ENCODE results near the gene CEP76. TPM values are rescaled to one million over a fixed set of nuclear protein-coding genes. Genes with fewer than 3 reads are reported as not detected.
"Not testable (repeated sequence)": the region's sequence is repeated elsewhere in the genome, so short reads cannot be mapped to it uniquely, and the experiment has no call there.

Gene CEP76
- total and polyA plus RNA-seq, 4 donors, result 2.6 to 7.3 (median 3.4) TPM

GRCh38 chr18:12656938-12657683, 45.4 kb downstream of the CEP76 start:
- WGBS, 2 donors, result 0% methylated on average over 71 to 89 of the region's 89 CpGs
- Histone ChIP-seq H3K4me1 (ENCODE audit: control insufficient read depth in 1 of 2, insufficient read depth in 2 of 2, low read length in 2 of 2) (no peaks in the 10 kb centered on the region), H3K9me3 (ENCODE audit: control insufficient read depth, low read length) (no peaks in the 10 kb centered on the region), H3K27ac (ENCODE audit: low read depth in 1 of 2, low read length in 2 of 2) (peak overlapping the region; percentile 83 to 97), H3K36me3 (ENCODE audit: control insufficient read depth in 1 of 2, insufficient read depth in 2 of 2, low read length in 1 of 2) (no peaks in the 10 kb centered on the region), H3K27me3 (ENCODE audit: control insufficient read depth in 1 of 2, insufficient read depth in 2 of 2, low read length in 1 of 2) (no peaks in the 10 kb centered on the region), H3K4me3 (ENCODE audit: low read length in 2 of 2) (peak overlapping the region; percentile 84 to 97)
- ATAC-seq (ENCODE audit: low FRiP score) (peak; percentile 86), DNase-seq (peak; percentile 69 to 88)
- intact Hi-C loops (cut with DNase I), result loop anchor here in 1 of 2 donors (5.0 to 10.0 kb wide), 2 partner anchors 62 to 120 kb away; no protein-coding TSS in a partner anchor

GRCh38 chr18:12656605-12656937, 46.0 kb downstream of the CEP76 start:
- 2 to 4% methylated on average over 3 of the region's 3 CpGs for WGBS, 2 donors
- Histone ChIP-seq H3K27ac (ENCODE audit: low read depth in 1 of 2, low read length in 2 of 2) (peak overlapping the region in 1 of 2 donors; percentile 97), H3K27me3 (ENCODE audit: control insufficient read depth in 1 of 2, insufficient read depth in 2 of 2, low read length in 1 of 2) (no peaks in the 10 kb centered on the region), H3K4me3 (ENCODE audit: low read length in 2 of 2) (peak overlapping the region; percentile 84 to 97), H3K9me3 (ENCODE audit: control insufficient read depth, low read length) (no peaks in the 10 kb centered on the region), H3K36me3 (ENCODE audit: control insufficient read depth in 1 of 2, insufficient read depth in 2 of 2, low read length in 1 of 2) (no peaks in the 10 kb centered on the region), H3K4me1 (ENCODE audit: control insufficient read depth in 1 of 2, insufficient read depth in 2 of 2, low read length in 2 of 2) (no peaks in the 10 kb centered on the region)
- intact Hi-C loops (cut with DNase I), result loop anchor here in 1 of 2 donors (5.0 to 10.0 kb wide), 2 partner anchors 62 to 119 kb away; no protein-coding TSS in a partner anchor
- ATAC-seq (ENCODE audit: low FRiP score) (no peak), DNase-seq (no peak)

DNA sequence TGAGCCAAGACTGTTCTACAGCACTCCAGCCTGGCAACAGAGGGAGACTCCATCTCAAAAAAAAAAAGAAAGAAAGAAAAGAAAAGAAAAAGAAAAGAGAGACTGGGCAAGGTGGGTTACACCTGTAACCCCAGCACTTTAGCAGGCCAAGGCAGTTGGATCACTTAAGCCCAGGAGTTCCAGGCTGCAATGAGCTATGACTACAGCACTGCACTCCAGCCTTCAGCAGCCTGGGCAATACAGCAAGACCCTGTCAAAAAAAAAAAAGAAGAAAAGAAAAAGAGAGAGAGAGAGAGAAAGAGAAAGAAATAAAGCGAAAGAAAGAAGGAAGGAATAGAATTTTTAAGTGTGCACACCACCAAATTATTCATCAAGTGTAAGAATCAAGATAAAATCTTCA, 47.6 kb downstream of the CEP76 start:
- Histone ChIP-seq H3K27ac (ENCODE audit: low read depth in 1 of 2, low read length in 2 of 2) (no peak overlapping the region), H3K36me3 (ENCODE audit: control insufficient read depth in 1 of 2, insufficient read depth in 2 of 2, low read length in 1 of 2) (no peaks in the 10 kb centered on the region), H3K4me1 (ENCODE audit: control insufficient read depth in 1 of 2, insufficient read depth in 2 of 2, low read length in 2 of 2) (no peaks in the 10 kb centered on the region), H3K4me3 (ENCODE audit: low read length in 2 of 2) (no peak overlapping the region), H3K27me3 (ENCODE audit: control insufficient read depth in 1 of 2, insufficient read depth in 2 of 2, low read length in 1 of 2) (no peaks in the 10 kb centered on the region), H3K9me3 (ENCODE audit: control insufficient read depth, low read length) (no peaks in the 10 kb centered on the region)
- ATAC-seq (ENCODE audit: low FRiP score) (no peak), DNase-seq (no peak)
- 91 to 94% methylated on average over 1 of the region's 1 CpG for WGBS, 2 donors
- intact Hi-C loops (cut with DNase I), result loop anchor here in 1 of 2 donors (5.0 to 10.0 kb wide), 2 partner anchors 60 to 118 kb away; no protein-coding TSS in a partner anchor

DNA sequence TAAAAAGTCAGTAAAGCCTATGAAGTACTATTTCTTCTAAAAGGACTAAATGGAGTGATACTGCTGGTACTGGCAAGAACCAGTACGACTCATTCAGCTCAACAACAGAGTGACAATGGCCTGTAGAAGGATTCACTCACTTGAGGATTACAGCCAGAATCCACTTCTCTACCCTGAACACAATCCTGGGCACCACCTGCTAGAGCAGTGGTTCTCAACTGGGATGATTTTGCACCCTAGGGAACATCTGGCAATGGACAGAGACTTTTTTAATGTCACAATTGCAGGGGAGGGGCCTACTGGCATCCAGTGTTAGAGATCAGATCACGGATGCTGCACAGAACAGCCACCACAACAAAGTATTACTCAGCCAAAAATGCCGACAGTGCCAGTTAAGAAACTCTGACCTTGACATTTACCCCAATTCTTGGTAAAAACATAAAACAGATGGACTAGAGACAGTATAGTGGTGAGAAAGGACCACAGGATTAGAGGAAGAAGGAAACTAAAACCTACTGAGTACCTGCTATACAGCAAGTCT, 49.6 kb downstream of the CEP76 start:
- no peaks in the 10 kb centered on the region for H3K9me3 ChIP-seq (ENCODE audit: control insufficient read depth, low read length)
- H3K4me3 ChIP-seq (ENCODE audit: low read length in 2 of 2), result no peak overlapping the region
- intact Hi-C loops (cut with DNase I), result loop anchor here in 1 of 2 donors (10.0 kb wide), 1 partner anchor 58 kb away; no protein-coding TSS in a partner anchor
- no peaks in the 10 kb centered on the region for H3K36me3 ChIP-seq (ENCODE audit: control insufficient read depth in 1 of 2, insufficient read depth in 2 of 2, low read length in 1 of 2)
- ATAC-seq (ENCODE audit: low FRiP score) (no peak), DNase-seq (no peak)
- no peak overlapping the region for H3K27ac ChIP-seq (ENCODE audit: low read depth in 1 of 2, low read length in 2 of 2)
- 32 to 36% methylated on average over 3 of the region's 3 CpGs for WGBS, 2 donors
- no peaks in the 10 kb centered on the region for H3K4me1 ChIP-seq (ENCODE audit: control insufficient read depth in 1 of 2, insufficient read depth in 2 of 2, low read length in 2 of 2)
- no peaks in the 10 kb centered on the region for H3K27me3 ChIP-seq (ENCODE audit: control insufficient read depth in 1 of 2, insufficient read depth in 2 of 2, low read length in 1 of 2)

- 27 to 29% methylated on average over 4 of the region's 4 CpGs for WGBS, 2 donors
- intact Hi-C loops (cut with DNase I), result loop anchor here in 1 of 2 donors (10.0 kb wide), 1 partner anchor 57 kb away; no protein-coding TSS in a partner anchor
- H3K4me3 ChIP-seq (ENCODE audit: low read length in 2 of 2), result no peak overlapping the region
- H3K4me1 ChIP-seq (ENCODE audit: control insufficient read depth in 1 of 2, insufficient read depth in 2 of 2, low read length in 2 of 2), result no peaks in the 10 kb centered on the region
- H3K27ac ChIP-seq (ENCODE audit: low read depth in 1 of 2, low read length in 2 of 2), result no peak overlapping the region
- H3K27me3 ChIP-seq (ENCODE audit: control insufficient read depth in 1 of 2, insufficient read depth in 2 of 2, low read length in 1 of 2), result no peaks in the 10 kb centered on the region
- DNase-seq, result no peak
- H3K36me3 ChIP-seq (ENCODE audit: control insufficient read depth in 1 of 2, insufficient read depth in 2 of 2, low read length in 1 of 2), result no peaks in the 10 kb centered on the region
- ATAC-seq (ENCODE audit: low FRiP score), result no peak
- no peaks in the 10 kb centered on the region for H3K9me3 ChIP-seq (ENCODE audit: control insufficient read depth, low read length)
These were observed 50.9 kb downstream of the CEP76 start for GRCh38 chr18:12651651-12652050.

DNA sequence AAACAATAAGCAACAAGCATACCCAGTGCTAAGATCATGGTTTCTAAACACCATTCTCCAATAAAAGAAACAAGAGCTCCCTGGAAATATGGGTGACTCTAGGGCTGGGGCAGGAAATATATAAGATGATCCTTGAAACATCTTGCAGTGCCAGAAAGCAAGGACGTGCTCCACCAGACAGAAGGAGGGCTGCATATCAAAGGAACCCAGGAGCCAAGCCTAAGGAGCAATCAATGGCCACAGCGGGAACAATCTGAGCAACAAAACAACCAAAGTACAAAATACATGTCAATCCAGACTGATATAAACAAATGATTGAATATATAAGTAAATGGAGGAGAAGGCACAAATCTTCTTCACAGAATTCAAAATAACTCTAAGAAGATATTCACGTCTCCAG, 54.8 kb downstream of the CEP76 start:
- DNase-seq, result no peak
- H3K36me3 ChIP-seq (ENCODE audit: control insufficient read depth in 1 of 2, insufficient read depth in 2 of 2, low read length in 1 of 2), result no peaks in the 10 kb centered on the region
- H3K4me1 ChIP-seq (ENCODE audit: control insufficient read depth in 1 of 2, insufficient read depth in 2 of 2, low read length in 2 of 2), result no peaks in the 10 kb centered on the region
- intact Hi-C loops (cut with DNase I), result no loop called here
- no peak overlapping the region for H3K27ac ChIP-seq (ENCODE audit: low read depth in 1 of 2, low read length in 2 of 2)
- no peaks in the 10 kb centered on the region for H3K27me3 ChIP-seq (ENCODE audit: control insufficient read depth in 1 of 2, insufficient read depth in 2 of 2, low read length in 1 of 2)
- H3K9me3 ChIP-seq (ENCODE audit: control insufficient read depth, low read length), result no peaks in the 10 kb centered on the region
- WGBS, 2 donors, result 92 to 93% methylated on average over 3 of the region's 3 CpGs
- no peak for ATAC-seq (ENCODE audit: low FRiP score)
- H3K4me3 ChIP-seq (ENCODE audit: low read length in 2 of 2), result no peak overlapping the region

DNA sequence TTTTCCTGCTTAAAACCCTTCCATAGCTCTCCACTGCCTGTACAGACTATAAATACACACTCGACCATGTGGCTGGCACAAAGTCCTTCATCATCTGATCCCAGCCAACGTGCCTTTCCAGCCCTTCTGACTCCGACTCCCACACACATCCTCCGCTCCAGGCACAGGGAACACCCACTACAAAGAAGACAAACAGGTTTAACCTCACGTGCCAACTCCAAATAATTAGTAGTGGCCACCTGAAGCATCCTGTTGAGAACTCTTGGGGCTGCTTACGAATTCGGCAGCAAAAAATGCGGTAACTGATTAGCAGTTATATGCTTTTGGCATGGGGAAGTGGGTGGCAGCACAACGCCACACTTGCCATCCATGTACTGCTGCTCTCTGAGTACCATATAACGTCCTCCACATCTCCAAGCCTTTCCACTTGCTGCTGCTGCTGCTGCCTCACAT, 56.7 kb downstream of the CEP76 start:
- Histone ChIP-seq H3K4me1 (ENCODE audit: control insufficient read depth in 1 of 2, insufficient read depth in 2 of 2, low read length in 2 of 2) (no peaks in the 10 kb centered on the region), H3K27me3 (ENCODE audit: control insufficient read depth in 1 of 2, insufficient read depth in 2 of 2, low read length in 1 of 2) (no peaks in the 10 kb centered on the region), H3K36me3 (ENCODE audit: control insufficient read depth in 1 of 2, insufficient read depth in 2 of 2, low read length in 1 of 2) (no peaks in the 10 kb centered on the region), H3K4me3 (ENCODE audit: low read length in 2 of 2) (no peak overlapping the region), H3K27ac (ENCODE audit: low read depth in 1 of 2, low read length in 2 of 2) (peak overlapping the region; percentile 0 to 11), H3K9me3 (ENCODE audit: control insufficient read depth, low read length) (no peaks in the 10 kb centered on the region)
- DNase-seq (peak in 1 of 2 donors; percentile 63), ATAC-seq (ENCODE audit: low FRiP score) (peak; percentile 86)
- 5 to 6% methylated on average over 10 of the region's 10 CpGs for WGBS, 2 donors
- intact Hi-C loops (cut with DNase I), result no loop called here

DNA sequence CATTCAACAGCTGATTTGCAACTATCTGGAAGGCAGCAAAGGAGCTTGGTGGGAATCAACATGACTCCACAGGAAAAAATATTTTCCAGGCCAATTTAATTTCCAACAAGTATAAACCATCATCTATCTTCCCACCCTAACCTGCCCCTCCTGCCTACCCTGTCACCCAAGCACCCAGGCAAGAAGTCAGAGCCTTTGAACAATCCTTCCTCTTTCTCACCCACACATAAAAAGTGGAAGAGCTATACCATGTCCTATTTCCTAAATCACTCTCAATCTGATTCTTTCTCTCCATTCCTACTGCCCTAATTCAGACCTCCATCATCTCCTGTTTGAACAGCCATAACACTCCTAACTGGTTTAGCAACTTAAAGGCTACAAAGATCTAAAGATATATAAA, 57.3 kb downstream of the CEP76 start:
- ATAC-seq (ENCODE audit: low FRiP score), result no peak
- H3K27ac ChIP-seq (ENCODE audit: low read depth in 1 of 2, low read length in 2 of 2), result peak overlapping the region in 1 of 2 donors; percentile 28

DNA sequence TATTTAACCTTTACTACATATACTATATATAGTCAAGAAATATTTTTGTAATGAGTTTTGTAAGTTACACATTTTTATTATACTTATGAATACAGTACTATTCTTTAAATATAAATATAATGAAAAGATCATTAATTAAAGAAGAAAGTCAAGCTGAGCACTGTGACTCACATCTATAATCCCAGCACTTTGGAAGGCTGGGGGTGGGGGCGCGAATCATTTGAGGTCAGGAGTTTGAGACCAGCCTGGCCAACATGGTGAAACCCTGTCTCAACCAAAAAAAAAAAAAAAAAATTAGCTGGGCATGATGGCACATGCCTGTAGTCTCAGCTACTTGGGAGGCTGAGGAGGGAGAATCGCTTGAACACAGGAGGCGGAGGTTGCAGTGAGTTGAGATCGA, 58.8 kb downstream of the CEP76 start:
- DNase-seq; ATAC-seq (ENCODE audit: low FRiP score); intact Hi-C loops (cut with DNase I); H3K4me1 ChIP-seq (ENCODE audit: control insufficient read depth in 1 of 2, insufficient read depth in 2 of 2, low read length in 2 of 2); H3K9me3 ChIP-seq (ENCODE audit: control insufficient read depth, low read length); H3K27ac ChIP-seq (ENCODE audit: low read depth in 1 of 2, low read length in 2 of 2); H3K36me3 ChIP-seq (ENCODE audit: control insufficient read depth in 1 of 2, insufficient read depth in 2 of 2, low read length in 1 of 2); H3K4me3 ChIP-seq (ENCODE audit: low read length in 2 of 2); H3K27me3 ChIP-seq (ENCODE audit: control insufficient read depth in 1 of 2, insufficient read depth in 2 of 2, low read length in 1 of 2): not testable (repeated sequence)
- 88 to 91% methylated on average over 5 of the region's 5 CpGs for WGBS, 2 donors

More for the DNA sequence above, 57.3 kb downstream of the CEP76 start:
- Histone ChIP-seq H3K36me3 (ENCODE audit: control insufficient read depth in 1 of 2, insufficient read depth in 2 of 2, low read length in 1 of 2) (no peaks in the 10 kb centered on the region), H3K4me3 (ENCODE audit: low read length in 2 of 2) (no peak overlapping the region), H3K4me1 (ENCODE audit: control insufficient read depth in 1 of 2, insufficient read depth in 2 of 2, low read length in 2 of 2) (no peaks in the 10 kb centered on the region), H3K27me3 (ENCODE audit: control insufficient read depth in 1 of 2, insufficient read depth in 2 of 2, low read length in 1 of 2) (no peaks in the 10 kb centered on the region), H3K9me3 (ENCODE audit: control insufficient read depth, low read length) (no peaks in the 10 kb centered on the region)
- no peak for DNase-seq
- intact Hi-C loops (cut with DNase I), result no loop called here

Data from aorta (tissue), 5 donors.